ENCODE data around the gene ANKRD16. TPM values are rescaled to one million over a fixed set of nuclear protein-coding genes. Genes with fewer than 3 reads are reported as not detected.

Gene ANKRD16
- total RNA-seq, 1 donor from 2014 or later: 6.0 TPM

Other genes with a start within 250 kb of the ANKRD16 start
- gene ASB13, start 223.3 kb downstream of the ANKRD16 start, total RNA-seq (ENCODE audit: insufficient read depth, low replicate concordance): 7.0 TPM
- 40.2 TPM for gene TASOR2, start 205.1 kb downstream of the ANKRD16 start, total RNA-seq (ENCODE audit: insufficient read depth, low replicate concordance)
- gene GDI2, start 76.5 kb downstream of the ANKRD16 start, total RNA-seq (ENCODE audit: insufficient read depth, low replicate concordance): 469 TPM
- 62.1 TPM for gene FBH1, start 350 bp upstream of the ANKRD16 start, total RNA-seq (ENCODE audit: insufficient read depth, low replicate concordance)
- not detected for gene IL15RA, start 87.7 kb upstream of the ANKRD16 start, total RNA-seq (ENCODE audit: insufficient read depth, low replicate concordance)
- 5.1 TPM for gene IL2RA, start 172.5 kb upstream of the ANKRD16 start, total RNA-seq (ENCODE audit: insufficient read depth, low replicate concordance)
- gene RBM17, start 199.1 kb upstream of the ANKRD16 start, total RNA-seq (ENCODE audit: insufficient read depth, low replicate concordance): 31.5 TPM